Esophagus muscularis mucosa (tissue), 4 donors: ENCODE results near the gene RAMP3. TPM values are rescaled to one million over a fixed set of nuclear protein-coding genes. Genes with fewer than 3 reads are reported as not detected.

Source experiments
- DNase-seq: peaks from one replicate; pipeline ENCODE4 v3.0.0-alpha.2; 2017; ENCODE audit errors: extremely low spot score
- H3K27ac ChIP-seq, 4 donors: fragments of 200-600 bp; sonication (generic); replicated peaks in 1 of 4; 1 replicate in 3 of 4; 2 replicates in 1 of 4; pipeline ENCODE4 v1.5.1; 2016 to 2019; ENCODE audit warnings: mild to moderate bottlenecking in 1 of 4
- H3K27me3 ChIP-seq, 4 donors: fragments of 200-600 bp; sonication (generic); one replicate each; pipeline versions ENCODE4 v1.5.1 to v1.6.0; 2016 to 2019
- H3K36me3 ChIP-seq, 4 donors: fragments of 200-600 bp; sonication (generic); one replicate each; pipeline ENCODE4 v1.5.1; 2016 to 2019
- H3K4me1 ChIP-seq, 4 donors: fragments of 200-600 bp; sonication (generic); one replicate each; pipeline ENCODE4 v1.5.1; 2016 to 2019
- H3K4me3 ChIP-seq, 4 donors: fragments of 200-600 bp; sonication (generic); 1 replicate in 2 of 4; 2 replicates in 2 of 4; pipeline ENCODE4 v1.5.1; 2016 to 2019; ENCODE audit warnings: mild to moderate bottlenecking in 4 of 4, moderate library complexity in 1 of 4
- H3K9me3 ChIP-seq, 4 donors: fragments of 200-600 bp; sonication (generic); 1 replicate in 3 of 4; 2 replicates in 1 of 4; pipeline ENCODE4 v1.5.1; 2016 to 2019
- CTCF ChIP-seq, 3 experiments: fragments of 200-600 bp in 2 of 3; fragments of 450-650 bp in 1 of 3; sonication (generic) in 2 of 3; IDR thresholded peaks; one replicate each; pipeline ENCODE4 v1.5.1; 2017 to 2019; ENCODE audit warnings: antibody characterized with exemption in 3 of 3, mild to moderate bottlenecking in 2 of 3, moderate library complexity in 1 of 3
- EP300 ChIP-seq: sonication (generic); formaldehyde crosslinking; IDR thresholded peaks from one replicate; pipeline ENCODE4 v1.6.1; 2017; ENCODE audit warnings: antibody characterized with exemption
- POLR2A ChIP-seq: fragments of 450-650 bp; IDR thresholded peaks from one replicate; pipeline ENCODE4 v1.6.1; 2017; ENCODE audit warnings: antibody characterized with exemption, moderate library complexity, mild to moderate bottlenecking, low read depth
- POLR2AphosphoS5 ChIP-seq, 2 donors: sonication (generic); formaldehyde crosslinking; IDR thresholded peaks; one replicate each; pipeline ENCODE4 v1.6.1; 2017; ENCODE audit warnings: antibody characterized with exemption in 2 of 2
- WGBS: methylation state at CpG from one replicate; pipeline ENCODE4 v1.1.5; 2018; 5-methylcytosine and 5-hydroxymethylcytosine counted together
- intact Hi-C: fragments of 100-400 bp; cut with DNase I; formaldehyde crosslinking; loops from one replicate; pipeline ENCODE4 v1.15.1; 2023
- total RNA-seq, 4 donors: library from RNA; depleted of rRNA; stranded (reverse); fragments of >200 nt; gene quantifications; one replicate each; pipeline versions ENCODE4 v1.1.0 to v1.2.1, GENCODE V29; 2016

Gene RAMP3
- total RNA-seq, 4 donors from 2014 or later = 30.7 to 112 (median 77.2) TPM

GRCh38 chr7:45176091-45176490 lies 18.5 kb downstream of the RAMP3 start:
- no peak for DNase-seq
- Histone ChIP-seq H3K27me3 (peaks cover 0 to 40% (median 0%) of the 10 kb centered on the region in 4 donors), H3K27ac (no peak overlapping the region), H3K36me3 (peaks cover 0 to 24% (median 0%) of the 10 kb centered on the region in 4 donors), H3K4me1 (no peaks in the 10 kb centered on the region), H3K9me3 (no peaks in the 10 kb centered on the region), H3K4me3 (no peak overlapping the region)
- TF ChIP-seq POLR2AphosphoS5 (IDR thresholded peaks at IDR 0.05) = no peak
- WGBS = 92% methylated on average over 5 of the region's 5 CpGs
- intact Hi-C loops = no loop called here

- Histone ChIP-seq H3K36me3 (peaks cover 0 to 18% (median 0%) of the 10 kb centered on the region in 4 donors), H3K27me3 (peaks cover 0 to 40% (median 0%) of the 10 kb centered on the region in 4 donors), H3K4me3 (no peak overlapping the region), H3K4me1 (no peaks in the 10 kb centered on the region), H3K9me3 (no peaks in the 10 kb centered on the region), H3K27ac (no peak overlapping the region)
- DNase-seq = no peak
- 79% methylated on average over 15 of the region's 19 CpGs for WGBS
- TF ChIP-seq CTCF (IDR thresholded peaks at IDR 0.05) (no peak), POLR2A (no peak), POLR2AphosphoS5 (IDR thresholded peaks at IDR 0.05) (no peak), EP300 (no peak)
- intact Hi-C loops = no loop called here
Observed at GRCh38 chr7:45176886-45177731, 19.5 kb downstream of the RAMP3 start.

- Histone ChIP-seq H3K27me3 (peaks cover 0 to 40% (median 0%) of the 10 kb centered on the region in 4 donors), H3K27ac (no peak overlapping the region), H3K4me3 (no peak overlapping the region), H3K36me3 (peaks cover 0 to 18% (median 0%) of the 10 kb centered on the region in 4 donors), H3K9me3 (no peaks in the 10 kb centered on the region), H3K4me1 (no peaks in the 10 kb centered on the region)
- intact Hi-C loops = no loop called here
- DNase-seq = no peak
- WGBS = 86% methylated on average over 3 of the region's 3 CpGs
- no peak for TF ChIP-seq POLR2A
- TF ChIP-seq CTCF (IDR thresholded peaks at IDR 0.05) = no peak
- TF ChIP-seq POLR2AphosphoS5 (IDR thresholded peaks at IDR 0.05) = no peak
- no peak for TF ChIP-seq EP300
Observed at GRCh38 chr7:45177801-45178200, 20.2 kb downstream of the RAMP3 start.

GRCh38 chr7:45178241-45179225 lies 20.9 kb downstream of the RAMP3 start:
- no peak overlapping the region for H3K4me3 ChIP-seq
- peaks cover 0 to 18% (median 0%) of the 10 kb centered on the region in 4 donors for H3K36me3 ChIP-seq
- no peaks in the 10 kb centered on the region for H3K9me3 ChIP-seq
- H3K27ac ChIP-seq = no peak overlapping the region
- intact Hi-C loops = no loop called here
- no peak for DNase-seq
- no peak for TF ChIP-seq POLR2A
- no peak for TF ChIP-seq POLR2AphosphoS5 (IDR thresholded peaks at IDR 0.05)
- TF ChIP-seq EP300 = no peak
- TF ChIP-seq CTCF (IDR thresholded peaks at IDR 0.05) = no peak
- WGBS = 80% methylated on average over 10 of the region's 13 CpGs
- peaks cover 0 to 40% (median 0%) of the 10 kb centered on the region in 4 donors for H3K27me3 ChIP-seq
- H3K4me1 ChIP-seq = no peaks in the 10 kb centered on the region

- Histone ChIP-seq H3K27me3 (peaks cover 0 to 40% (median 0%) of the 10 kb centered on the region in 4 donors), H3K4me1 (no peaks in the 10 kb centered on the region), H3K36me3 (peaks cover 0 to 19% (median 0%) of the 10 kb centered on the region in 4 donors), H3K27ac (no peak overlapping the region), H3K4me3 (no peak overlapping the region), H3K9me3 (no peaks in the 10 kb centered on the region)
- no peak for DNase-seq
- intact Hi-C loops = no loop called here
- 86% methylated on average over 7 of the region's 9 CpGs for WGBS
- no peak for TF ChIP-seq EP300
Observed at GRCh38 chr7:45179666-45180065, 22.1 kb downstream of the RAMP3 start.
